Right lobe of liver (tissue), 6 donors: ENCODE measurements around the gene OVCA2. TPM values are rescaled to one million over a fixed set of nuclear protein-coding genes. Genes with fewer than 3 reads are reported as not detected.

Experiments
- ATAC-seq, 4 donors: fragments of 200-7000 bp; cut with Tn5 transposase; one replicate each; pipeline ENCODE4 v1.9.1; 2020; ENCODE audit warnings: mild to moderate bottlenecking in 4 of 4, moderate library complexity in 4 of 4
- DNase-seq, 3 donors: peaks; one replicate each; pipeline ENCODE4 v3.0.0-alpha.2; 2020
- H3K27ac ChIP-seq, 3 donors: fragments of 200-600 bp; one replicate each; pipeline ENCODE4 v1.8.0; 2022
- H3K27me3 ChIP-seq, 2 donors: fragments of 200-600 bp; one replicate each; pipeline ENCODE4 v1.8.0; 2022
- H3K36me3 ChIP-seq, 4 donors: fragments of 200-600 bp; sonication (generic) in 1 of 4; one replicate each; pipeline versions ENCODE4 v1.5.1 to v1.8.0; 2017 to 2022; ENCODE audit warnings: control low read depth in 1 of 4
- H3K4me1 ChIP-seq, 4 donors: fragments of 200-600 bp; sonication (generic) in 1 of 4; one replicate each; pipeline versions ENCODE4 v1.5.1 to v1.8.0; 2017 to 2022; ENCODE audit warnings: control low read depth in 1 of 4
- H3K4me3 ChIP-seq, 3 donors: fragments of 200-600 bp; one replicate each; pipeline ENCODE4 v1.8.0; 2022
- H3K9me3 ChIP-seq, 4 donors: fragments of 200-600 bp; sonication (generic) in 1 of 4; one replicate each; pipeline versions ENCODE4 v1.5.1 to v1.8.0; 2017 to 2022; ENCODE audit warnings: control low read depth in 1 of 4
- POLR2A ChIP-seq: fragments of 450-650 bp; IDR thresholded peaks from one replicate; pipeline ENCODE4 v1.6.1; 2017; ENCODE audit warnings: antibody characterized with exemption, mild to moderate bottlenecking
- WGBS: methylation state at CpG from one replicate; pipeline ENCODE4 v1.1.6; 2018; ENCODE audit warnings: low coverage, low lambda C conversion rate; ENCODE audit not compliant: insufficient coverage; ENCODE audit errors: missing lambda C conversion rate; 5-methylcytosine and 5-hydroxymethylcytosine counted together
- intact Hi-C, 2 donors: fragments of 100-400 bp; cut with DNase I; formaldehyde crosslinking; loops; one replicate each; pipeline versions ENCODE4 v1.11.2 to v1.14.1; 2022
- total RNA-seq, 6 experiments: library from RNA; depleted of rRNA in 2 of 6; stranded (reverse); fragments of >200 nt in 2 of 6; fragmentation: NEBNext Ultra II Directional in 3 of 6; extraction: Animal tissue kit (Norgen Biotek cat#: 25700) in 3 of 6; gene quantifications; one replicate each; pipeline versions ENCODE4 v1.1.0 to v1.2.4, GENCODE V29; 2016 to 2023
- TF ChIP-seq, protein P1 (sequence below), 4 donors: fragments of 200-600 bp in 3 of 4; fragments of 450-650 bp in 1 of 4; IDR thresholded peaks; one replicate each; pipeline versions ENCODE4 v1.5.1 to v1.8.0; 2016 to 2022; ENCODE audit warnings: antibody characterized with exemption in 4 of 4, mild to moderate bottlenecking in 2 of 4
- donor health status: DM: no; HTN: yes; CAD: no.
- donor health status: DM: no; HTN: no; CAD: no.
- donor health status: DM: no; HTN: no; CAD: no.
- donor health status: DM: no; HTN: yes; CAD: no.
- donor health status: DM: no; HTN: yes; CAD: no.

The OVCA2 gene
- total RNA-seq, 6 experiments from 2014 or later: 10.3 to 36.2 (median 14.8) TPM

GRCh38 chr17:2075336-2076086 is 33.7 kb downstream of the OVCA2 start:
- no peak overlapping the region for H3K4me3 ChIP-seq
- peak overlapping the region in 1 of 3 donors; percentile 29 for H3K27ac ChIP-seq
- H3K4me1 ChIP-seq: peaks cover 0 to 5% (median 0%) of the 10 kb centered on the region in 4 donors
- ATAC-seq: peak in 3 of 4 donors; percentile 24 to 33 (median 26)
- H3K36me3 ChIP-seq: no peaks in the 10 kb centered on the region
- H3K27me3 ChIP-seq: no peaks in the 10 kb centered on the region
- intact Hi-C loops: no loop called here
- H3K9me3 ChIP-seq: no peaks in the 10 kb centered on the region
- no peak for TF ChIP-seq POLR2A
- TF ChIP-seq, protein P1, sequence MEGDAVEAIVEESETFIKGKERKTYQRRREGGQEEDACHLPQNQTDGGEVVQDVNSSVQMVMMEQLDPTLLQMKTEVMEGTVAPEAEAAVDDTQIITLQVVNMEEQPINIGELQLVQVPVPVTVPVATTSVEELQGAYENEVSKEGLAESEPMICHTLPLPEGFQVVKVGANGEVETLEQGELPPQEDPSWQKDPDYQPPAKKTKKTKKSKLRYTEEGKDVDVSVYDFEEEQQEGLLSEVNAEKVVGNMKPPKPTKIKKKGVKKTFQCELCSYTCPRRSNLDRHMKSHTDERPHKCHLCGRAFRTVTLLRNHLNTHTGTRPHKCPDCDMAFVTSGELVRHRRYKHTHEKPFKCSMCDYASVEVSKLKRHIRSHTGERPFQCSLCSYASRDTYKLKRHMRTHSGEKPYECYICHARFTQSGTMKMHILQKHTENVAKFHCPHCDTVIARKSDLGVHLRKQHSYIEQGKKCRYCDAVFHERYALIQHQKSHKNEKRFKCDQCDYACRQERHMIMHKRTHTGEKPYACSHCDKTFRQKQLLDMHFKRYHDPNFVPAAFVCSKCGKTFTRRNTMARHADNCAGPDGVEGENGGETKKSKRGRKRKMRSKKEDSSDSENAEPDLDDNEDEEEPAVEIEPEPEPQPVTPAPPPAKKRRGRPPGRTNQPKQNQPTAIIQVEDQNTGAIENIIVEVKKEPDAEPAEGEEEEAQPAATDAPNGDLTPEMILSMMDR (IDR thresholded peaks at IDR 0.05): no peak
- 60% methylated on average over 2 of the region's 13 CpGs for WGBS
- no peak for DNase-seq

GRCh38 chr17:2076087-2076984 is 34.5 kb downstream of the OVCA2 start:
- Histone ChIP-seq H3K9me3 (no peaks in the 10 kb centered on the region), H3K4me1 (no peaks in the 10 kb centered on the region), H3K36me3 (peaks cover 0 to 4% (median 0%) of the 10 kb centered on the region in 4 donors), H3K27ac (no peak overlapping the region), H3K4me3 (no peak overlapping the region), H3K27me3 (no peaks in the 10 kb centered on the region)
- DNase-seq (no peak), ATAC-seq (no peak)
- 62% methylated on average over 10 of the region's 17 CpGs for WGBS
- intact Hi-C loops: no loop called here
- no peak for TF ChIP-seq POLR2A
- TF ChIP-seq, protein P1 (IDR thresholded peaks at IDR 0.05): no peak

GRCh38 chr17:2077040-2077439 is 35.2 kb downstream of the OVCA2 start:
- intact Hi-C loops: no loop called here
- DNase-seq: no peak
- 73% methylated on average over 4 of the region's 8 CpGs for WGBS
- Histone ChIP-seq H3K9me3 (no peaks in the 10 kb centered on the region), H3K27me3 (no peaks in the 10 kb centered on the region), H3K4me3 (no peak overlapping the region), H3K27ac (no peak overlapping the region), H3K36me3 (peaks cover 0 to 8% (median 0%) of the 10 kb centered on the region in 4 donors), H3K4me1 (no peaks in the 10 kb centered on the region)
- no peak for ATAC-seq
- no peak for TF ChIP-seq POLR2A
- TF ChIP-seq, protein P1 (IDR thresholded peaks at IDR 0.05): no peak

DNA sequence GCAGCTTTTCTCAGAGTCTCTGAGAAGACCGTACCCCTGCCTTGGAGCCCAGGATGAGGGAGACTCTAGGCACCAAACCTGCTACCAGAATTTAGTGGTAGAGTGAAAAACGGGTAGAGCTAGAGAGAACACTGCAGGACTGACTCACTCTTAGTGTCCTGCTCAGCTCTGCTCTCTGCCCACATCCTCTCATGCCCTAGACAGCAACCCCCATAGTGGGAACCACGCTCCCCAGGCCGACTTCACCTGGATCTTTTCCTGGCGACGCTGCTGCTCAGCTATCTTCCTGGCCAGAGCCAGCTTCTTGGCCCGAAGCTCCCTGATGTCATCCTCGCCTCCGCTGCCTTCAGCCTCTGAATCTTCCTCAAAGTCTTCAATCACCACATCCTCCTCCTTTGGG is 39.7 kb downstream of the OVCA2 start:
- no peaks in the 10 kb centered on the region for H3K9me3 ChIP-seq
- H3K4me1 ChIP-seq: peaks cover 0 to 12% (median 2%) of the 10 kb centered on the region in 4 donors
- TF ChIP-seq POLR2A: no peak
- TF ChIP-seq, protein P1 (IDR thresholded peaks at IDR 0.05): no peak
- H3K36me3 ChIP-seq: peaks cover 0 to 8% (median 0%) of the 10 kb centered on the region in 4 donors
- ATAC-seq (no peak), DNase-seq (no peak)
- H3K27ac ChIP-seq: no peak overlapping the region
- H3K27me3 ChIP-seq: no peaks in the 10 kb centered on the region
- intact Hi-C loops: no loop called here
- H3K4me3 ChIP-seq: no peak overlapping the region
- 86% methylated on average over 1 of the region's 9 CpGs for WGBS
